WERI-Rb-1 (cell line): Measurements from ENCODE around the gene CFAP97D2.

Source experiments
- DNase-seq: peaks from one replicate; pipeline ENCODE4 v3.0.0-alpha.2; 2020
- H3K27ac ChIP-seq: fragments of 250-450 bp; sonication (Bioruptor Pico); 2 replicates; pipeline ENCODE4 v1.5.1; 2020; ENCODE audit warnings: mild to moderate bottlenecking, moderate library complexity
- H3K27me3 ChIP-seq: fragments of 250-450 bp; sonication (Bioruptor Pico); 2 replicates; pipeline ENCODE4 v1.5.1; 2021; ENCODE audit warnings: mild to moderate bottlenecking, low read depth, moderate library complexity; ENCODE audit not compliant: insufficient read depth, severe bottlenecking
- H3K36me3 ChIP-seq: fragments of 250-450 bp; sonication (Bioruptor Pico); 2 replicates; pipeline ENCODE4 v1.5.1; 2020; ENCODE audit warnings: mild to moderate bottlenecking, moderate library complexity
- H3K4me3 ChIP-seq: 2 replicates; pipeline ENCODE4 v1.5.1; 2011; ENCODE audit warnings: low read depth, mild to moderate bottlenecking, control low read depth, low read length
- H3K9me3 ChIP-seq: fragments of 250-450 bp; sonication (Bioruptor Pico); 2 replicates; pipeline ENCODE4 v1.5.1; 2021; ENCODE audit warnings: mild to moderate bottlenecking, moderate library complexity; ENCODE audit not compliant: severe bottlenecking
- TF ChIP-seq, protein P1 (sequence below): IDR thresholded peaks from 2 replicates; pipeline ENCODE4 v1.5.1; 2011; ENCODE audit warnings: low read depth, mild to moderate bottlenecking, control low read depth, inconsistent platforms, low read length

Gene CFAP97D2

DNA sequence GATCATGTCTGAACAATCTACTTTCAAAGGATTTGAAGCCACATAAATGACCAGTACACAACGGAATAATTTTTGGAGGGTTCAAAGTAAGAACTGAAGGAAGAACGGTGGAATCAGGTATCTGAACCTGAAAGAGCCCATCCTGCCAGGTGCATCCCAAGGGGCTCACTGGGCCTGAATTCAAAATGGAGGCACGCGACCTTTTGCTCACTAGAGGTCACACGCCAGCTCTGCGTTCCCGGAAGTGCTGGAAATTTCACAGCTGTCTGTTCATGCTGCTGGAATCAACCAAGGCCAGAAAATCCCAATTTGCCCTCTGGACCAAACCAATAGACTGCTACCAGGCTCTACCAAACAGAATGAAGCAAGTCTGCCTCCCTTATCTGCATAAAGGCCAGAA is 42.5 kb upstream of the CFAP97D2 start:
- no peak overlapping the region for H3K4me3 ChIP-seq
- H3K36me3 ChIP-seq, result no peaks in the 10 kb centered on the region
- TF ChIP-seq, protein P1, sequence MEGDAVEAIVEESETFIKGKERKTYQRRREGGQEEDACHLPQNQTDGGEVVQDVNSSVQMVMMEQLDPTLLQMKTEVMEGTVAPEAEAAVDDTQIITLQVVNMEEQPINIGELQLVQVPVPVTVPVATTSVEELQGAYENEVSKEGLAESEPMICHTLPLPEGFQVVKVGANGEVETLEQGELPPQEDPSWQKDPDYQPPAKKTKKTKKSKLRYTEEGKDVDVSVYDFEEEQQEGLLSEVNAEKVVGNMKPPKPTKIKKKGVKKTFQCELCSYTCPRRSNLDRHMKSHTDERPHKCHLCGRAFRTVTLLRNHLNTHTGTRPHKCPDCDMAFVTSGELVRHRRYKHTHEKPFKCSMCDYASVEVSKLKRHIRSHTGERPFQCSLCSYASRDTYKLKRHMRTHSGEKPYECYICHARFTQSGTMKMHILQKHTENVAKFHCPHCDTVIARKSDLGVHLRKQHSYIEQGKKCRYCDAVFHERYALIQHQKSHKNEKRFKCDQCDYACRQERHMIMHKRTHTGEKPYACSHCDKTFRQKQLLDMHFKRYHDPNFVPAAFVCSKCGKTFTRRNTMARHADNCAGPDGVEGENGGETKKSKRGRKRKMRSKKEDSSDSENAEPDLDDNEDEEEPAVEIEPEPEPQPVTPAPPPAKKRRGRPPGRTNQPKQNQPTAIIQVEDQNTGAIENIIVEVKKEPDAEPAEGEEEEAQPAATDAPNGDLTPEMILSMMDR, result no peak
- H3K27me3 ChIP-seq, result no peaks in the 10 kb centered on the region
- no peak for DNase-seq
- H3K9me3 ChIP-seq, result no peaks in the 10 kb centered on the region
- H3K27ac ChIP-seq, result no peak overlapping the region

DNA sequence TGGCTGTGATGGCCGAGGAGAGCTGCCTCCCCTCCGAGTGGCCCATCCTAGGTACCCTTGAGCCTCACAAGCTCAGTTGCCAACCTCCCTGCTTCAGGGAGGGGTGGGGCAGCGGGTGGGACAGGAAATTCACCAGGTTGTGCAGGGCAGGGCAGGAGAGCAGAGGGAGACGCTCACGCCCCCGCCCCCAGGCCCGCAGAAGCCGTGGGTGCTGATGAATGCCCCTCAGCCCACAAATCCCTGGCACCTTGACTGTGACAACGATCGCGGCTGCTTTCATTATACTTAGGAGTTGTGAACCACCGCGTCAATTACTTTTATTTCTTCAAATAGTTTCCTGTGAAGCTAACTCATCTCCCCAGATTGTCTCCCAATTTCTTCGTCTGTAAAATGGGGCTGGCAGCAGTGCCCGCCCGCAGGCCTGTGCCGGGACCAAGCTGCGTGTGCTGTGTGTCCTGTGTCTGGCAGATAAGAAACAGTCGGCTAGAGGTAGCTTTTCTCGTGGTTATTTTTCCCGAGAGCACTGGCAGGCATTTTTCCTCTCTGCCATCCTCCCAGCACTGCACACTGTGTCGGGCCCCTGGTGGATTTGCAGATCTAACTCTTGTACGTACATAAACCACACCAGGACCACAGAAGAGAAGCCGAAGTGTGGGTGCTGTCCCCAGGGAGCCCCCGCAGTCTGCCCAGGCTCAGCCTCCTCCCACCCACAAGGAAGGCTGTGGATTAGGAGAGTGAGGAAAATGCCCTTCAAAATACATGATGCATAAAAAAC is 38.7 kb upstream of the CFAP97D2 start:
- Histone ChIP-seq H3K27ac (peak overlapping the region; percentile 19), H3K36me3 (no peaks in the 10 kb centered on the region), H3K4me3 (no peak overlapping the region), H3K9me3 (no peaks in the 10 kb centered on the region), H3K27me3 (no peaks in the 10 kb centered on the region)
- no peak for DNase-seq
- TF ChIP-seq, protein P1, result no peak

DNA sequence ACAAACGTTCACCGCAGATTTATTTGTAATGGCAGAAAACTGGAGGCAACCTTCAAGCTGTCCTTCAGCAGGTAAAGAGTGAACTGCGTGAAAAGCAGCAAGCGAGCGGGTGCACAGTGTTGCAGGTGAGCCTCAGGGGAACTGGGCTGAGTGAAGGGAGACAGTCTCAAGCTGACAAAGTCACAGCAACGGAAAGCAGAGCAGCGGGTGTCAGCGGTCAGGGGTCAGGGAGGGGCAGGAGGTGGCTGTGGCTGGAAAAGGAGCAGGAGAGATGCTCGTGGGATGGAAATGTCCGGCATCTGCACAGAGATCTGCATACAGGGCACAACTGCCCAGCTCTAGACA is 38.2 kb upstream of the CFAP97D2 start:
- TF ChIP-seq, protein P1, result no peak
- Histone ChIP-seq H3K4me3 (no peak overlapping the region), H3K9me3 (no peaks in the 10 kb centered on the region), H3K36me3 (no peaks in the 10 kb centered on the region), H3K27ac (peak overlapping the region; percentile 19), H3K27me3 (no peaks in the 10 kb centered on the region)
- DNase-seq, result no peak

DNA sequence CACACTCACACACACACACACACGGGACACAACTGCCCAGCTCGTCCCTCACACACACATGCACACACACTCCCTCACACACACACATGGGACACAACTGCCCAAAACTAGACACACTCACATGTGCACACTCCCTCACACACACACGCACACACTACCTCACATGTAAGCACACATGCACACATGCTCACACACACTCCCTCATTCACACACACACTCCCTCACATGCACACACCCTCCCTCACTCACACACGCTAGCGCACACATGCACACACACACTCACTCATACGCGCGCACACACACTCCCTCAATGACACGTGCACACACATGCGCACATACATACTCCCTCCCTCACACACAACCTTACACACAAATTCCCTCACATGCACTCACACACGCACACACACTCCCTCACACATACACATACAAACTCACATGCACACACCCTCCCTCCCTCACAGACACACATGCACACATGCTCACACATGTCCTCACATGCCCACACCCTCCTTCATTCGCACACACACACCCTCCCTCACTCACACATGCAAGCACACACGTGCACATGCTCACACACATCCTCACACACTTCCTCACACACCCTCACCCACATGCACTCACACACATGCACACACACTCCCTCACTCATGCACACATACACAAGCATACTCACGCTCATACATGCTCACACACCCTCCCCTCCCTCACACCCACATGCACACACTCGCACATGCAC is 37.6 kb upstream of the CFAP97D2 start:
- TF ChIP-seq, protein P1, result no peak

DNA sequence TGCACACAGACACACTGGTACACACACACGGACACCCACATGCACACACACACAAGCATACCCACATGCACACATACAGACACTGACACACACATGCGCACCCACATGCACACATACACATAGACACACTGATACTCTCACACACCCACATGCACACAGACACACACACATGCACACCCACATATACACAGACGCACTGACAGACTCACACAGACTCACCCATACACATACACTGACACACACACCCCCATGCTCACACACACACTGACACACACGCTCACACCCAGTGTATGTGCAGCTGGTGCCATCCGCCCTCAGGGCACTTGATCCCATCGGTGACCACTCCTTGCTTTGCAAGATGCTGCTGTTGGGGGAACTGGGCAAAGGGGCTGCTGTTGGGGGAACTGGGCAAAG is 36.9 kb upstream of the CFAP97D2 start:
- Histone ChIP-seq H3K4me3 (no peak overlapping the region), H3K27ac (no peak overlapping the region), H3K36me3 (no peaks in the 10 kb centered on the region), H3K9me3 (no peaks in the 10 kb centered on the region), H3K27me3 (no peaks in the 10 kb centered on the region)
- TF ChIP-seq, protein P1, result no peak
- DNase-seq, result no peak

More for the DNA sequence above, 37.6 kb upstream of the CFAP97D2 start:
- H3K4me3 ChIP-seq, result no peak overlapping the region
- no peaks in the 10 kb centered on the region for H3K27me3 ChIP-seq
- H3K9me3 ChIP-seq, result no peaks in the 10 kb centered on the region
- H3K27ac ChIP-seq, result no peak overlapping the region
- H3K36me3 ChIP-seq, result no peaks in the 10 kb centered on the region
- no peak for DNase-seq
